Esophagus muscularis mucosa (tissue), 4 donors: Measurements from ENCODE around the gene ATP6V1B1. TPM values are rescaled to one million over a fixed set of nuclear protein-coding genes. Genes with fewer than 3 reads are reported as not detected.

Experiments used
- DNase-seq: peaks from one replicate; pipeline ENCODE4 v3.0.0-alpha.2; 2017; ENCODE audit errors: extremely low spot score
- H3K27ac ChIP-seq, 4 donors: fragments of 200-600 bp; sonication (generic); replicated peaks in 1 of 4; 1 replicate in 3 of 4; 2 replicates in 1 of 4; pipeline ENCODE4 v1.5.1; 2016 to 2019; ENCODE audit warnings: mild to moderate bottlenecking in 1 of 4
- H3K27me3 ChIP-seq, 4 donors: fragments of 200-600 bp; sonication (generic); one replicate each; pipeline versions ENCODE4 v1.5.1 to v1.6.0; 2016 to 2019
- H3K36me3 ChIP-seq, 4 donors: fragments of 200-600 bp; sonication (generic); one replicate each; pipeline ENCODE4 v1.5.1; 2016 to 2019
- H3K4me1 ChIP-seq, 4 donors: fragments of 200-600 bp; sonication (generic); one replicate each; pipeline ENCODE4 v1.5.1; 2016 to 2019
- H3K4me3 ChIP-seq, 4 donors: fragments of 200-600 bp; sonication (generic); 1 replicate in 2 of 4; 2 replicates in 2 of 4; pipeline ENCODE4 v1.5.1; 2016 to 2019; ENCODE audit warnings: mild to moderate bottlenecking in 4 of 4, moderate library complexity in 1 of 4
- H3K9me3 ChIP-seq, 4 donors: fragments of 200-600 bp; sonication (generic); 1 replicate in 3 of 4; 2 replicates in 1 of 4; pipeline ENCODE4 v1.5.1; 2016 to 2019
- CTCF ChIP-seq, 3 experiments: fragments of 200-600 bp in 2 of 3; fragments of 450-650 bp in 1 of 3; sonication (generic) in 2 of 3; IDR thresholded peaks; one replicate each; pipeline ENCODE4 v1.5.1; 2017 to 2019; ENCODE audit warnings: antibody characterized with exemption in 3 of 3, mild to moderate bottlenecking in 2 of 3, moderate library complexity in 1 of 3
- EP300 ChIP-seq: sonication (generic); formaldehyde crosslinking; IDR thresholded peaks from one replicate; pipeline ENCODE4 v1.6.1; 2017; ENCODE audit warnings: antibody characterized with exemption
- POLR2A ChIP-seq: fragments of 450-650 bp; IDR thresholded peaks from one replicate; pipeline ENCODE4 v1.6.1; 2017; ENCODE audit warnings: antibody characterized with exemption, moderate library complexity, mild to moderate bottlenecking, low read depth
- POLR2AphosphoS5 ChIP-seq, 2 donors: sonication (generic); formaldehyde crosslinking; IDR thresholded peaks; one replicate each; pipeline ENCODE4 v1.6.1; 2017; ENCODE audit warnings: antibody characterized with exemption in 2 of 2
- WGBS: methylation state at CpG from one replicate; pipeline ENCODE4 v1.1.5; 2018; 5-methylcytosine and 5-hydroxymethylcytosine counted together
- intact Hi-C: fragments of 100-400 bp; cut with DNase I; formaldehyde crosslinking; loops from one replicate; pipeline ENCODE4 v1.15.1; 2023
- total RNA-seq, 4 donors: library from RNA; depleted of rRNA; stranded (reverse); fragments of >200 nt; gene quantifications; one replicate each; pipeline versions ENCODE4 v1.1.0 to v1.2.1, GENCODE V29; 2016

ATP6V1B1 gene
- total RNA-seq, 4 donors from 2014 or later = 0.83 to 1.6 TPM; not detected in 2

DNA sequence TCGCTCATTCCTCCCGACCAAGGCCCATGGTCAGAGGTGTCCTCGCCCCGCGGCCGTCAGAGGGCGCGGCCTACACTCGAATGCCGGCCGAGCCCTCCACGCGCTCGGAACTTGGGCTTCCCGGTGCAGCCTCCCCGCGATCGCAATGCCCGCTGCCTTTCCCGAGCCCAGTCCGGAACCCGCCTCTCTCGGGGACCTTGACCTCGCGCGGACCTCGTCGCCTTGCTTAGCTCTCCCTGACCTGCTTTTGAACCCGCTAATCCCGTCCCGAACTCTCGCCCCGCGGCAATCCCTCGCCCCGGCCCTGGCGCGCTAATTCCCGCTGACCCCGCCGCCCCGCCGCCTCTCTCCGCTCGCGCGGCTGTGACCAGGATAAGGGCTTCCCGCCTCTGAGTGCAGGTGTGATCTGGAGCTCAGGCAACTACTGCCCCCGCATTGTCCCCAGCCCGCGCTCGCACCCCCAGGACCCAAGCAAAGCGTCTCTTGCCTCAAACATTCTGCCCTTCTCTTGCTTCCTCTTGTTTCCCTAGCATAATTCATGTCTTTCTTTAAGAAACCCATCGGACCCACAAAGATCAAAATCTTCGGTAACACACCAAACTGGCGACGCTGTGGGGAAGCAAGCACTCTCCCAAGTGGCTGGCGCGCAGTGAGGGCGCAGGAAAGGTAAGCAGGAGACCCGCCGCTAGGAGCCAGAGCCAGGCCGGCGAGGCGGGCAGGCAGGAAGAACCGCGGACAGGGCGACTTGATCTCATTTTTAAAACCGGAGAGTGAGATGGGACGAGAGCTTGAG is 46.6 kb upstream of the ATP6V1B1 start:
- intact Hi-C loops = no loop called here
- H3K27me3 ChIP-seq = peaks cover 0 to 96% (median 43%) of the 10 kb centered on the region in 4 donors
- peaks cover 24 to 33% (median 30%) of the 10 kb centered on the region in 4 donors for H3K4me1 ChIP-seq
- TF ChIP-seq EP300 = no peak
- TF ChIP-seq CTCF (IDR thresholded peaks at IDR 0.05) = no peak
- no peak for TF ChIP-seq POLR2AphosphoS5 (IDR thresholded peaks at IDR 0.05)
- no peaks in the 10 kb centered on the region for H3K36me3 ChIP-seq
- WGBS = 30% methylated on average over 51 of the region's 70 CpGs
- peak; percentile 74 for DNase-seq
- H3K9me3 ChIP-seq = no peaks in the 10 kb centered on the region
- no peak overlapping the region for H3K27ac ChIP-seq
- H3K4me3 ChIP-seq = peak overlapping the region; percentile 26 to 60 (median 41)

DNA sequence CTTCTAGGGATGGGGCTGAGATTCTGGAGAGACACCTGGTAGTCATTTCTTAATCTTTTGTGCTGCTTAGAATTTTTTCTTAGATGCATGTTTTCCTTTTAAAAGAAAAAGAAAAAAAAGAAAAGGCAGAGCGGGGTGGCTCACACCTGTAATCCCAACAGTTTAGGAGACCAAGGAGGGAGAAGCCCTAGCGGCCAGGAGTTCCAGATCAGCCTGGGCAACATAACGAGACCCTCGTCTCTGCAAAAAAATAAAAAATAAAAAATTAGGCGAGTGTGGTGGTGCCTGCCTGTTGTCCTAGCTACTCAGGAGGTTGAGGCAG is 46.0 kb upstream of the ATP6V1B1 start:
- peaks cover 0 to 96% (median 43%) of the 10 kb centered on the region in 4 donors for H3K27me3 ChIP-seq
- H3K4me3 ChIP-seq = no peak overlapping the region
- H3K36me3 ChIP-seq = no peaks in the 10 kb centered on the region
- no peak for DNase-seq
- no peaks in the 10 kb centered on the region for H3K9me3 ChIP-seq
- H3K4me1 ChIP-seq = peaks cover 24 to 33% (median 30%) of the 10 kb centered on the region in 4 donors
- WGBS = 58% methylated on average over 5 of the region's 5 CpGs
- no peak for TF ChIP-seq EP300
- TF ChIP-seq POLR2AphosphoS5 (IDR thresholded peaks at IDR 0.05) = no peak
- no peak for TF ChIP-seq CTCF (IDR thresholded peaks at IDR 0.05)
- TF ChIP-seq POLR2A = no peak
- no peak overlapping the region for H3K27ac ChIP-seq
- intact Hi-C loops = no loop called here

DNA sequence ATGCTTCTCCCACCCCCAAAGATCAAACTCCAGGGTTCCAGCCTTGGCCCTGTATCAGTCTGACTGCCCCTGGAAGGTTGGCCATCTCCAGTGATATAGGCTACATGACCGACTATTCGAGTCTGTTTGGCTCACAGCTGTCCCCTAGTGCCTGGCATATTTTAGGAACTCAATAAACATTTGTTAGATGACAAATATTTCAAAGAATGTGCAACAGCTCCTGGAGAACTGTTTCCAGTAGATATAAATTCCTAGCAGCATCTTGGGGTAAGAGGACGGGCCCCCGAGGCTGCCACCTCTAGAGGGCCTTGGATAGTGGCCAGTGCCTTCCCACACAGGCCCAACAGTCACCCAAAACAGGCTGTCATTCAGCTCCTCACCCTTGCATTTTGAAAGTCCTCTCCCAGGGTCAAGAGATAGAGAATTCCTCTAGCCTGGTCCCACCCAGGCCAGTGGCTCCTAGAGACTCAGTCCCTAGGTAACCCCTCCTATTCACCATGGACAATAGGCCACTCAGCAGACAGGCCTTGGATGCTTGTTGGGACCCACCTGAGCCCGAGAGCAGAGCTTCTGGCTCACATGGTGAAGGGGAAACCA is 45.1 kb upstream of the ATP6V1B1 start:
- H3K27me3 ChIP-seq = peaks cover 0 to 96% (median 36%) of the 10 kb centered on the region in 4 donors
- H3K9me3 ChIP-seq = no peaks in the 10 kb centered on the region
- peak overlapping the region in 1 of 4 donors; percentile 11 for H3K27ac ChIP-seq
- DNase-seq = peak; percentile 85
- 68% methylated on average over 5 of the region's 5 CpGs for WGBS
- intact Hi-C loops = no loop called here
- H3K4me3 ChIP-seq = no peak overlapping the region
- no peaks in the 10 kb centered on the region for H3K36me3 ChIP-seq
- TF ChIP-seq POLR2A (no peak), POLR2AphosphoS5 (IDR thresholded peaks at IDR 0.05) (no peak), CTCF (IDR thresholded peaks at IDR 0.05) (no peak), EP300 (no peak)
- peaks cover 24 to 33% (median 30%) of the 10 kb centered on the region in 4 donors for H3K4me1 ChIP-seq

GRCh38 chr2:70891572-70892357 is 43.9 kb upstream of the ATP6V1B1 start:
- 53% methylated on average over 6 of the region's 9 CpGs for WGBS
- H3K4me3 ChIP-seq = no peak overlapping the region
- no peaks in the 10 kb centered on the region for H3K9me3 ChIP-seq
- H3K27me3 ChIP-seq = peaks cover 0 to 96% (median 27%) of the 10 kb centered on the region in 4 donors
- intact Hi-C loops = no loop called here
- no peaks in the 10 kb centered on the region for H3K36me3 ChIP-seq
- TF ChIP-seq CTCF (IDR thresholded peaks at IDR 0.05) (no peak), EP300 (no peak), POLR2AphosphoS5 (IDR thresholded peaks at IDR 0.05) (peak; percentile 9 to 30), POLR2A (no peak)
- no peak for DNase-seq
- H3K4me1 ChIP-seq = peaks cover 24 to 28% (median 28%) of the 10 kb centered on the region in 4 donors
- H3K27ac ChIP-seq = no peak overlapping the region
